ENCODE results near the gene KLHL29. TPM values are rescaled to one million over a fixed set of nuclear protein-coding genes. Genes with fewer than 3 reads are reported as not detected.
A peak's percentile ranks its signal among the peaks of the same experiment; 100 is the strongest.

KLHL29 gene
- total RNA-seq, 1 donor from 2014 or later, result 5.5 TPM

DNA sequence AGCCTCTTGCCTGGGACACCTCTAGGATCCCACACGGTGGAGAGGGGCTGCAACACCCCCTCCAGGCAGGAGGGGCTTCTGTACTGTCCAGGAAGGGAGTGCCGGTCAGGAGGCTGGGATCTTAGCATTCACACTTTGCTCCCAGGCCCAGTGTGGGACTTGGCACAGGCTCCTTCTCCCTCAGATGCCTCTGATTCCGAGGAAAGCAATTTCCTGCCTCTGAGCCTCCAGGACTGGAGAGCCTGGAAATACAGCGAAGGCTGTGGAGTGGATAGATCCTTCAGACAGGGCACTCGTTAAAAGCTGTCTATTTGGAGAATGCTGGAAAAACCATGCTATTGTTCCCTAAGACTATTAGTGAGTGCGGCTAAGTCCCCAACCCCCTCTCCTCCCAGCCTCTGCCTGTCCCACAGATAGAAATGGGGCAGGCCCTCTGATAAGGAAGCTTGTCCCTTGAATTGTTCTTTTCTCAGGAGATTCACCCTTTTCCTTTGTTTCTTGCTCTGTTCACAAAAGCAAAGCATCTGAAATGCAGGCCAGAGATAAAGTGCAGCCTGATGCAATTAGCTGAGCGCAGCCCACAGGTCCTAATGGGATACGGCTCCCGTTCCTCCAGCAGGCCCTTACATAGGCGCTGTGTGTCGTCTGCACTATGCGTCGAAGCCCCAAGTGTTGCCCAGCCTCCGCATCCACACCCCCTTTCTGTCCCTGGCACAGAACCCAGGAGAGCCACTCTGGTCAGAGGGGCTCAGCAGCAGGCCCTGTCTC lies 252.2 kb downstream of the KLHL29 start:
- Mint-ChIP-seq H3K27ac (ENCODE audit: unreplicated experiment) (peak overlapping the region; percentile 72), H3K9me3 (ENCODE audit: unreplicated experiment) (no peaks in the 10 kb centered on the region), H3K4me1 (ENCODE audit: low read depth, unreplicated experiment) (peaks cover 16% of the 10 kb centered on the region), H3K27me3 (ENCODE audit: low read depth, unreplicated experiment) (peaks cover 36% of the 10 kb centered on the region), H3K36me3 (ENCODE audit: low read depth, unreplicated experiment) (peaks cover 5% of the 10 kb centered on the region), H3K4me3 (ENCODE audit: unreplicated experiment) (no peak overlapping the region)
- Histone ChIP-seq H4K20me1 (ENCODE audit: insufficient read depth, low read length) (no peaks in the 10 kb centered on the region), H3K4me3 (ENCODE audit: insufficient read depth, low read depth, low read length) (no peak overlapping the region), H3K27ac (ENCODE audit: low read depth, low read length) (no peak overlapping the region), H2AFZ (ENCODE audit: low read depth, low read length) (peak overlapping the region; percentile 67), H3K9ac (ENCODE audit: low read length) (peak overlapping the region; percentile 20), H3K4me2 (ENCODE audit: low read length) (peak overlapping the region; percentile 45), H3K79me2 (ENCODE audit: insufficient read depth, low read length) (no peaks in the 10 kb centered on the region), H3K9me3 (ENCODE audit: insufficient read depth, low read depth, low read length) (no peaks in the 10 kb centered on the region), H3K4me1 (ENCODE audit: insufficient read depth, low read length) (peaks cover 13% of the 10 kb centered on the region), H3K27me3 (ENCODE audit: insufficient read depth, low read length) (no peaks in the 10 kb centered on the region), H3K36me3 (ENCODE audit: insufficient read depth, low read length) (no peaks in the 10 kb centered on the region)
- no peak for TF ChIP-seq EZH2 (IDR thresholded peaks at IDR 0.05; ENCODE audit: insufficient read depth, low read length)
- TF ChIP-seq, protein P1, sequence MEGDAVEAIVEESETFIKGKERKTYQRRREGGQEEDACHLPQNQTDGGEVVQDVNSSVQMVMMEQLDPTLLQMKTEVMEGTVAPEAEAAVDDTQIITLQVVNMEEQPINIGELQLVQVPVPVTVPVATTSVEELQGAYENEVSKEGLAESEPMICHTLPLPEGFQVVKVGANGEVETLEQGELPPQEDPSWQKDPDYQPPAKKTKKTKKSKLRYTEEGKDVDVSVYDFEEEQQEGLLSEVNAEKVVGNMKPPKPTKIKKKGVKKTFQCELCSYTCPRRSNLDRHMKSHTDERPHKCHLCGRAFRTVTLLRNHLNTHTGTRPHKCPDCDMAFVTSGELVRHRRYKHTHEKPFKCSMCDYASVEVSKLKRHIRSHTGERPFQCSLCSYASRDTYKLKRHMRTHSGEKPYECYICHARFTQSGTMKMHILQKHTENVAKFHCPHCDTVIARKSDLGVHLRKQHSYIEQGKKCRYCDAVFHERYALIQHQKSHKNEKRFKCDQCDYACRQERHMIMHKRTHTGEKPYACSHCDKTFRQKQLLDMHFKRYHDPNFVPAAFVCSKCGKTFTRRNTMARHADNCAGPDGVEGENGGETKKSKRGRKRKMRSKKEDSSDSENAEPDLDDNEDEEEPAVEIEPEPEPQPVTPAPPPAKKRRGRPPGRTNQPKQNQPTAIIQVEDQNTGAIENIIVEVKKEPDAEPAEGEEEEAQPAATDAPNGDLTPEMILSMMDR (IDR thresholded peaks at IDR 0.05; ENCODE audit: insufficient read depth, low read depth, low read length), result no peak
- FAIRE-seq (peak; percentile 68), DNase-seq (ENCODE audit: low read depth) (peak; percentile 80)

DNA sequence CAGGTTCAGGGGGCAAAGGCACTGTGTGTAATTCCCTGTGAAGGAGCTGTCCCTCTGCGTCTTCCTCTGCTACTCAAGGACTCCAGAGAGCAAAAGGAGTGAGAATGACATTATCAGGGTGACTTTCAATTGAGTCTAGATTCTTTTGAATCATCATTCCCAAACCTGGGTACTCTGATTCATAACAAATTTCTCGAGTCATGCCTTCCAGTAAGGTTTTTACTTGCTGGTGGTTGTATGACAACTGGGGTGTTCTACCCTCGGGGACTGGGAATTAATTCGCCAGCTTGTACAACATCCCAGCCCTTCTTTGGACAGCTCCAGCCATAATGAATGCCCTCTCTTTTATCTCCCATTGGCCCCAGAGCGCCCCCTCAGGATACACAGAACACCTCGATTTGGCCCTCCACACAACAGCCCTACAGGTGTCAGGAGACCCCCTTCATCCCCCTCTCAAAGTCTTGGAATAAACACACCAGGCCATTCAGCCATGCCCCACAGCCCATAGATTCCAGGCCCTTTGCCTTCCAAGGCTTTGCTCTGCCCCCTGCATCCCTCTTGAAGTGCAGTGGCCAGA lies 254.5 kb downstream of the KLHL29 start:
- Histone ChIP-seq H3K27ac (ENCODE audit: low read depth, low read length) (no peak overlapping the region), H2AFZ (ENCODE audit: low read depth, low read length) (no peak overlapping the region), H3K27me3 (ENCODE audit: insufficient read depth, low read length) (no peaks in the 10 kb centered on the region), H3K9ac (ENCODE audit: low read length) (no peak overlapping the region), H4K20me1 (ENCODE audit: insufficient read depth, low read length) (no peaks in the 10 kb centered on the region), H3K9me3 (ENCODE audit: insufficient read depth, low read depth, low read length) (no peaks in the 10 kb centered on the region), H3K36me3 (ENCODE audit: insufficient read depth, low read length) (no peaks in the 10 kb centered on the region), H3K79me2 (ENCODE audit: insufficient read depth, low read length) (no peaks in the 10 kb centered on the region), H3K4me1 (ENCODE audit: insufficient read depth, low read length) (peaks cover 13% of the 10 kb centered on the region), H3K4me2 (ENCODE audit: low read length) (no peak overlapping the region), H3K4me3 (ENCODE audit: insufficient read depth, low read depth, low read length) (no peak overlapping the region)
- TF ChIP-seq, protein P1 (IDR thresholded peaks at IDR 0.05; ENCODE audit: insufficient read depth, low read depth, low read length), result no peak
- TF ChIP-seq EZH2 (IDR thresholded peaks at IDR 0.05; ENCODE audit: insufficient read depth, low read length), result no peak
- Mint-ChIP-seq H3K27ac (ENCODE audit: unreplicated experiment) (no peak overlapping the region), H3K9me3 (ENCODE audit: unreplicated experiment) (peaks cover 5% of the 10 kb centered on the region), H3K4me3 (ENCODE audit: unreplicated experiment) (no peak overlapping the region), H3K36me3 (ENCODE audit: low read depth, unreplicated experiment) (peaks cover 15% of the 10 kb centered on the region), H3K4me1 (ENCODE audit: low read depth, unreplicated experiment) (peaks cover 16% of the 10 kb centered on the region), H3K27me3 (ENCODE audit: low read depth, unreplicated experiment) (peaks cover 20% of the 10 kb centered on the region)
- FAIRE-seq (no peak), DNase-seq (ENCODE audit: low read depth) (no peak)

DNA sequence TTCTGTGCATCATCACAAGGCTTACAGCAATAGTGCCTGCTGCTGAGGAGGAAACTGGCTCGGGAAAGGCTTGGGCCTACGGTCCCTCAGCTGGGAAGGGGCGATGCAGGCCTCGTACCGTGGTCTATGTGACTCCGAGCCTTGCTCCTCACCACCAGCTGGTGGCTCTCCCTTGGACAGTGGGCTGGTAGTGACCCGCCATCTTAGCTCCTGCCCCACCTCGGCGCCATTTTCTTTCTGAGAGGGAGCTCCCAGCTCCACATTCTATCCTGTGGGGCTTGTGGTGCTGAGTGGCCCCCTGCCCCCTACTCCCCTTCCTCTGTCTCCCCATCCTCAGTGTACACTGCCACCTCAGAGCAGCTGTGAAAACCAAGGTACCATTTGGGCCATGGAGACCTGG lies 255.7 kb downstream of the KLHL29 start:
- no peaks in the 10 kb centered on the region for H3K9me3 ChIP-seq (ENCODE audit: insufficient read depth, low read depth, low read length)
- H3K36me3 ChIP-seq (ENCODE audit: insufficient read depth, low read length), result no peaks in the 10 kb centered on the region
- DNase-seq (ENCODE audit: low read depth) (no peak), FAIRE-seq (no peak)
- Mint-ChIP-seq H3K27me3 (ENCODE audit: low read depth, unreplicated experiment) (peaks cover 16% of the 10 kb centered on the region), H3K9me3 (ENCODE audit: unreplicated experiment) (peaks cover 5% of the 10 kb centered on the region), H3K27ac (ENCODE audit: unreplicated experiment) (no peak overlapping the region), H3K4me1 (ENCODE audit: low read depth, unreplicated experiment) (peaks cover 16% of the 10 kb centered on the region), H3K4me3 (ENCODE audit: unreplicated experiment) (no peak overlapping the region), H3K36me3 (ENCODE audit: low read depth, unreplicated experiment) (peaks cover 15% of the 10 kb centered on the region)
- H3K4me2 ChIP-seq (ENCODE audit: low read length), result no peak overlapping the region
- no peak overlapping the region for H2AFZ ChIP-seq (ENCODE audit: low read depth, low read length)
- TF ChIP-seq EZH2 (IDR thresholded peaks at IDR 0.05; ENCODE audit: insufficient read depth, low read length), result no peak
- TF ChIP-seq, protein P1 (IDR thresholded peaks at IDR 0.05; ENCODE audit: insufficient read depth, low read depth, low read length), result no peak
- H3K27me3 ChIP-seq (ENCODE audit: insufficient read depth, low read length), result no peaks in the 10 kb centered on the region
- no peak overlapping the region for H3K4me3 ChIP-seq (ENCODE audit: insufficient read depth, low read depth, low read length)
- H3K9ac ChIP-seq (ENCODE audit: low read length), result no peak overlapping the region
- H3K4me1 ChIP-seq (ENCODE audit: insufficient read depth, low read length), result peaks cover 13% of the 10 kb centered on the region
- no peaks in the 10 kb centered on the region for H3K79me2 ChIP-seq (ENCODE audit: insufficient read depth, low read length)
- H3K27ac ChIP-seq (ENCODE audit: low read depth, low read length), result no peak overlapping the region
- H4K20me1 ChIP-seq (ENCODE audit: insufficient read depth, low read length), result no peaks in the 10 kb centered on the region
